ENCODE data around the gene POLN. TPM values are rescaled to one million over a fixed set of nuclear protein-coding genes. Genes with fewer than 3 reads are reported as not detected.

POLN gene
- total RNA-seq, 4 donors from 2014 or later: 4.7 to 7.3 (median 5.1) TPM

- DNase-seq (ENCODE audit: low spot score): no peak
- no peak for ATAC-seq (ENCODE audit: low FRiP score)
- no peak for TF ChIP-seq CTCF (IDR thresholded peaks at IDR 0.05)
These were observed 159.3 kb downstream of the POLN start for GRCh38 chr4:2082627-2083026.

GRCh38 chr4:2082118-2082517 is 159.8 kb downstream of the POLN start:
- DNase-seq (ENCODE audit: low spot score) (no peak), ATAC-seq (ENCODE audit: low FRiP score) (no peak)
- no peak for TF ChIP-seq CTCF (IDR thresholded peaks at IDR 0.05)

- no peak for TF ChIP-seq CTCF (IDR thresholded peaks at IDR 0.05)
- DNase-seq (ENCODE audit: low spot score) (no peak), ATAC-seq (ENCODE audit: low FRiP score) (no peak)
These were observed 160.4 kb downstream of the POLN start for GRCh38 chr4:2081540-2081939.

- ATAC-seq (ENCODE audit: low FRiP score) (no peak), DNase-seq (ENCODE audit: low spot score) (no peak)
- no peak for TF ChIP-seq CTCF (IDR thresholded peaks at IDR 0.05)
These were observed 161.3 kb downstream of the POLN start for GRCh38 chr4:2080429-2081300.

- DNase-seq (ENCODE audit: low spot score) (no peak), ATAC-seq (ENCODE audit: low FRiP score) (no peak)
- no peak for TF ChIP-seq CTCF (IDR thresholded peaks at IDR 0.05)
These were observed 162.0 kb downstream of the POLN start for GRCh38 chr4:2079926-2080325.

GRCh38 chr4:2079006-2079405 is 162.9 kb downstream of the POLN start:
- DNase-seq (ENCODE audit: low spot score) (no peak), ATAC-seq (ENCODE audit: low FRiP score) (no peak)
- TF ChIP-seq CTCF (IDR thresholded peaks at IDR 0.05): no peak

GRCh38 chr4:2078584-2078983 is 163.3 kb downstream of the POLN start:
- ATAC-seq (ENCODE audit: low FRiP score) (no peak), DNase-seq (ENCODE audit: low spot score) (no peak)
- no peak for TF ChIP-seq CTCF (IDR thresholded peaks at IDR 0.05)
